Kidney tubule cell (primary cell): Measurements from ENCODE around the gene MME.
"Not testable (repeated sequence)": the region's sequence is repeated elsewhere in the genome, so short reads cannot be mapped to it uniquely, and the experiment has no call there.

Experiments
- DNase-seq: peaks from one replicate; pipeline ENCODE4 v3.0.0-alpha.2; 2018; ENCODE audit warnings: low spot score

Gene MME

GRCh38 chr3:155192957-155193746, 113.0 kb downstream of the MME start:
- DNase-seq = no peak

GRCh38 chr3:155193868-155194267, 113.7 kb downstream of the MME start:
- DNase-seq = no peak

- DNase-seq = no peak
Observed at GRCh38 chr3:155194973-155195957, 115.1 kb downstream of the MME start.

DNA sequence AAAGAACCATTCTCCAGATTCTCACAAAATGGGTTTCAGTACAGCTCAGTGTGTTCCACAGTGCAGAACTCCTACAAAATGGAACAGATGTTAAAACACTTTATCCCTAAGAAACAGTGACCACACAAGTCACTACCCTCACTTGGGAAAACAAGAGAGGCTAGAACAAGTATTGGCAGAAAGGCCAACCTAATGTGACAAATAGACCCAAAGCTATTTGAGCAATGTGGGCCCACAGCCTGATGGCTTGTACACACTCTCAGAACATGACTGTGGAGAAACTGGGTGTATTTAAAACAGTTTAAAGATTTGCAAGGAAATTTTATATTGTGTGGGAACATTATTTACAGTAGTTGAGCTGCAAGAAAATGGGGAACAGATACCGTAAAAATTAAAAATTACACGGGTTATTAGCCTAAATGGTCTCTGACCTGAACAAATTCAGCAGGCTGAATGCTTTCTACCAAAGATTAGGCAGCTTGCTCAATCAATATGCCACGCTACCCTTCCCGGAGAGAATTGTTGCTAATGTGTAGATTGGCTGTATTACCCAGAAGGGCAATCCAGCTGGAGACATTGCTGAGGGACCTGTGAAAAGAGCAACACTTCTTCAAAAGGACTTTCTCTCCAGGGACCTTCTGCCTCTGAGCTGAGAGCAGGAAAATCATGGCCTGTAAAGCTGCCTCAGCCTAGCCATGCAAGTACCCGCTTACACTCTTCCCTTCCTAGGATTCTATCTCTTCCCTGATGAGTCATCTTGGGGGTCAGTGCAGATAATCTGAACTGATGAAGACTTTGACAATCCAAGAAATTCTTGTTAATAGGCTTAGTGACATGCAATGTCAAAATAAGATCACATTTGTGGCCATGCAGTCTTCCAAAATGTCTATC, 116.3 kb downstream of the MME start:
- DNase-seq = no peak

DNA sequence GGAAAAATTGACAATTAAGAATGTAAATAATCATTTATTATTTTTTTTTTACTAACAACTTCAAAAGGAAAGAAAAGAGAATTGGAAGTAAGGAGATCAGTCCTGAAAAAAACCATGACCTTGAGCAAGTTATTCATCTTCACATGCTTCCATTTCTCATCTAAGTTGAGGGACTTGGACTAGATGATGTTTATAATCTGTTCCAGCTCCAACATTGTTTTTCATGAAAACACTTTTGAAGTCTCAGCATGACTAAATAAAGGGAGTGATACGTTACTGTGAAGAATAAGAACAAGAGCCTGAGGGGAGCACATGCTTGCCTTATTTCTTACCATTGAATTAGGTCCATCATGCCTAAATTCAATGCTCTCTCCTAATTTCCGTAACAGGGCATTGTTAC, 117.7 kb downstream of the MME start:
- DNase-seq = no peak

- no peak for DNase-seq
Observed at GRCh38 chr3:155202626-155203025, 122.5 kb downstream of the MME start.

GRCh38 chr3:155204851-155205250, 124.7 kb downstream of the MME start:
- no peak for DNase-seq

GRCh38 chr3:155208183-155208800, 128.2 kb downstream of the MME start:
- DNase-seq = peak; percentile 36

- no peak for DNase-seq
Observed at GRCh38 chr3:155210736-155211135, 130.6 kb downstream of the MME start.

- no peak for DNase-seq
Observed at GRCh38 chr3:155211266-155211665, 131.1 kb downstream of the MME start.

DNA sequence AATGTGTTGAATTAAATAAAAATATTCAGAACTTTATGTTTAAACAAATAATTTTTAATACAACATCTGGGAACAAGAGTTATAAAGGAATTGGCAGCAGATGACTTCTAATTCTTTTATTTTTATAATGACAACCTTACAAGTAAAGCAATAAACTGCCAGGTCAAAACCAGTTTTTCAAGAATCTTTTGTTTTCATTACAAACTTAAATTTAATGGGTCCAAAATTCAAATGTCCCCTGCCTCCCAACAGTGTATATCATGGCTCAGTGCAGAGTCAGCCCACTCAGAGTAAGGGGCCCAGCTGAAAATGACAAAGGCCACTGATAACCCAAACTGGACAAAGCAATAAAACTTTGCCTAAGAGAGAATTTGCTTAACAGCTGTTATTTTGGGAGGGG, 131.8 kb downstream of the MME start:
- DNase-seq = no peak

DNA sequence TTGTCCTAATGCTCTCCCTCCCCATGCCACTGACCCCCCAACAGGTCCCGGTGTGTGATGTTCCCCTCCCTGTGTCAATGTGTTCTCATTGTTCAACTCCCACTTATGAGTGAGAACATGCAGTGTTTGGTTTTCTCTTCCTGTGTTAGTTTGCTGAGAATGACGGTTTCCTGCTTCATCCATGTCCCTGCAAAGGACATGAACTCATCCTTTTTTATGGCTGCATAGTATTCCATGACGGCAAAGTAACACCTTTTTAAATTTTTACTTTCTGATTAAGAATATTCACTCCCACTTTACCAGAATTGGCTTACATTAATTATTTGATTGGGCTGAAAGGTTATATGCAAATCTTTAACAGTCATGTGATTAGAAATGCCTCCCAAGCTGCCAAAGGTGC, 135.9 kb downstream of the MME start:
- not testable (repeated sequence) for DNase-seq

DNA sequence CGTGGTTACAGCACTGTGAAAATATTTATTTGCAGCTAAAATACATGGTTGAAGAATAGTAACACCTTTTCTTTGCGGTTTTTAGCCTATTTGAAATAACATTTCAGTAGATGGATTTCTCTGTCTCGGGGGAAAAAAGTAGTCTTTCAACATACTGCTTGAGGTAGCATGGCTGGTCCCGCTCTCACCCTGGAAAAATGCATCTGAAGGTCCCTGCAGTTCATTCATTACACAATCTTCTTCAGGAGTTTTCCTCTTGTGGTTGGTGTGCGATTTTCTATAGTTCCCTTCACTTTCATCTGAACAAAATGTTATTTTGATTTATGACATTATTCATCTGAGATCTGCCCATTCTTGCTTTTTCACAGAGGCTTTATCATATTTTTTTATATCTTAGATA, 137.5 kb downstream of the MME start:
- DNase-seq = no peak

DNA sequence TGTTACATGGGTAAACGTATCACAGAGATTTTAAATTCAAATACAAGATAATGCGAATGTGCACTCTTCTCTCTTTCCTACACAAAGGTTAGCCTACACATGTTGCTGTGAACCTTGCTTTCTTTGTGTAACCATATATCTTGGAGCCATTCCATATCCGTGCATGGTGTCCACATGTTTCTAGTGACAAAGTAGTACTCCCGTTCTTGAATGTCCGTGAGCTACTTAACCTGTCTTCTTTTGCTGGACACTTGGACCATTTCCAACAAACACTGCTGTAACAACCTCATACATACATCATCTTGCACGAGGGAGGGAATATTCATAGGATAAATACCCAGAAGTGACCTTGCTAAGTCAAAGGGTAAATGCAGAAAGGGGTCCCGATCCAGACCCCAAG, 138.3 kb downstream of the MME start:
- DNase-seq = no peak

DNA sequence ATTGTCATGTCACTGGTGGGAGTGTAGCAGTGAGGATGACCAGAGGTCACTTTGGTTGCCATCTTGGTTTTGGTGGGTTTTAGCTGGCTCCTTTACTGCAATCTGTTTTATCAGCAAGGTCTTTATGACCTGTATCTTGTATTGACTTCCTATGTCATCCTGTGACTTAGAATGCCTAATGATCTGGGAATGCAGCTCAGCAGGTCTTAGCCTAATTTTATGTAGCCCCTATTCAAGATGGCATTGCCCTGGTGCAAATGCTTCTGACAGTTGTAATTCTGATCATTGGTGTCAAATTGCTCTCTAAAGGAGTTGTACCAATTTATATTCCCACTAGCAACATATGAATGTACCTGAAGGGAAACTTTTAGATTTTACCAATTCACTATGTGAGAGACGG, 139.0 kb downstream of the MME start:
- no peak for DNase-seq

DNA sequence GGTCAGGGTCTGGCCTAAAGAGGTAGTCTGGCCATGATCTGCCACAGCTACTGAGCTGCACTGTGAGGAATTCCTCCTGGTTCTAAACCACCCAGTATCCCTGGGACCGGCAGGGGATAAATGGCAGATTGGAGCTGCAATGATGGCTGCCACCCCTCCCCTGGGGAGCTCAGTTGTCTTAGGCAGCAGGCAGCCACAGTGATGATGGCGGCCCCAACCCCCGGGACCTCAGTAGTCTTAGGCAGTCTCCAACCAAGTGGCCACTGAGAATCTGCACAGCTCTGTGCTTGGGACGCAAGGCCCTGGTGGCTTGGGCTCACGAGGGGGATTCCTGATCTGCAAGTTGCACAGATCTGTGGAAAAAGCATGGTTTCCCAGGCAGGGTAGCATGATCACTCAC, 145.3 kb downstream of the MME start:
- DNase-seq = no peak

- no peak for DNase-seq
Observed at GRCh38 chr3:155227141-155227540, 147.0 kb downstream of the MME start.

- no peak for DNase-seq
Observed at GRCh38 chr3:155228676-155229075, 148.6 kb downstream of the MME start.

DNA sequence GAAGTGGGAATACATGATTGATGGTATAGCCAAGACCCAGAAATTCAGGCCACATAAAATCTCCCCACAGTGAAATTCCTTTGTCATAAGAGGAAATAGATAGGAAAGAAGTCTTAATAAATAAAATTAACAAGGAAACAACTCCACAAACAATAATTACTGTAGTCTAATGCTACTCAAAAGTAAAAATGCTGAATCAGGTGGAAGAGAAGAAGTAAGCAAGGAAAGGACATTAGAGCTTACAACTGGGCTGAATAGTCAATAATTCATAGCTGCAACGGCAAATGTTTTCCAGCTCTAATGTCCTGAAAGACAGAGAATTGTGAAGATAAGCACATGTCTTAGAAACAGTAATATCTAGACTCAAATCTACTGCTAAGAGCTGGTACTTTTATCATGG, 149.0 kb downstream of the MME start:
- no peak for DNase-seq

DNA sequence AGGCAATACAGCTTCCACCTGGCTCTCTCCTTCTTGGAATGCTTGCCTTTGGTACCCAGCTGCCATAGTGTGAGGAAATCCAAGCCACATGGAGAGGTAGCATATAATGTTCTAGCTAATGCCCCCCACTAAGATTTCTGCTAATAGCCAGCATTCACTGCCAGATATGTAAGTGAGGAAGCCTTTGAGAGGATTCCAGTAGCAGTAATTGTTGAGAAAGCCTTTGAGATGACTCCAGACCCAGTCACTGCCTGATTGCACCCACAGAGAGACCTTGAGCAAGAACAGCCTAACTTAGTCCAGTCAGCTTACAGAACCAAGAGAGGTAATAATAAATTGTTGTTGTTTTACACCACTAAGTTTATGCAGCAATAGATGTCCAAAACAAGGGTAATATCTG, 150.3 kb downstream of the MME start:
- DNase-seq = peak; percentile 16

- DNase-seq = no peak
Observed at GRCh38 chr3:155231792-155232191, 151.7 kb downstream of the MME start.

- DNase-seq = peak; percentile 91
Observed at GRCh38 chr3:155232605-155233004, 152.5 kb downstream of the MME start.
